Measurements from ENCODE around the gene KDM4F. TPM values are rescaled to one million over a fixed set of nuclear protein-coding genes. Genes with fewer than 3 reads are reported as not detected.

KDM4F gene
- total RNA-seq, 1 experiment from 2014 or later = not detected

DNA sequence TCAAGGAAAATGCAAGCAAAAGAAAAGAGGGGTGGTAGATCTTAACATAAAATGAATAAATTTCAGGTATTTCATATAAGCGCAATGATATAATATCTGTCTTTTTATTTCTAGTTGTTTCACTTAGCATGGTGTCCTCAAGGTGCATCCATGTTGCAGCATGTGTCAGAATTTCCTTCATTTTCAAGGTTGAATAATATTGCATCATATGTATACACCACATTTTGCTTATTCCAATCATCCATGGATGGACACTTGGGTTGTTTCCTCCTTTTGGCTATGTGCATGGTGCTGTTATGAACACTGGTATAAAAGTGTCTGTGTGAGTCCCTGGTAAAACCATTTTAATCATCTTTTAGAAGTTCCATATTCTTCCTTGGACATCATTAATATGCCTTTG lies 7.0 kb upstream of the KDM4F start:
- ATAC-seq (no peak), DNase-seq (ENCODE audit: low read depth, low spot score) (no peak)
- Histone ChIP-seq H3K4me3 (replicated peaks in 1 of 2; ENCODE audit: low read depth in 1 of 2, low read length in 2 of 2) (no peak overlapping the region), H4K20me1 (ENCODE audit: insufficient read depth) (no peaks in the 10 kb centered on the region), H3K9ac (ENCODE audit: low read length) (no peak overlapping the region), H3K27me3 (ENCODE audit: insufficient read depth, low read length) (peaks cover 16% of the 10 kb centered on the region), H3K4me2 (ENCODE audit: low read length) (no peak overlapping the region), H3K4me1 (ENCODE audit: control insufficient read depth in 1 of 2, insufficient read depth in 2 of 2, low read length in 2 of 2) (no peaks in the 10 kb centered on the region), H2AFZ (ENCODE audit: low read depth, low read length, poor library complexity, severe bottlenecking) (no peak overlapping the region), H3K36me3 (ENCODE audit: control insufficient read depth in 1 of 2, insufficient read depth in 2 of 2, low read length in 2 of 2) (no peaks in the 10 kb centered on the region), H3K9me3 (ENCODE audit: control insufficient read depth in 1 of 2, insufficient read depth in 1 of 2, low read depth in 1 of 2, low read length in 2 of 2) (no peaks in the 10 kb centered on the region), H3K79me2 (ENCODE audit: insufficient read depth, low read length) (no peaks in the 10 kb centered on the region), H3K27ac (ENCODE audit: low read depth, low read length) (no peak overlapping the region), H3K9me2 (ENCODE audit: insufficient read depth) (no peaks in the 10 kb centered on the region)
- intact Hi-C loops (cut with micrococcal nuclease) = no loop called here
- TF ChIP-seq POLR2AphosphoS5 (IDR thresholded peaks at IDR 0.05; ENCODE audit: low read depth, low read length) (no peak), ELF1 (IDR thresholded peaks at IDR 0.05; ENCODE audit: borderline replicate concordance, low read depth) (no peak), SRF (IDR thresholded peaks at IDR 0.05; ENCODE audit: low read depth) (no peak), JUND (IDR thresholded peaks at IDR 0.05) (no peak), CBX3 (IDR thresholded peaks at IDR 0.05; ENCODE audit: low read depth) (no peak), EGR1 (IDR thresholded peaks at IDR 0.05; ENCODE audit: low read depth) (no peak), TCF7L2 (IDR thresholded peaks at IDR 0.05; ENCODE audit: borderline replicate concordance, extremely low read depth, insufficient read depth, insufficient read length) (no peak)
- TF ChIP-seq, protein P1, sequence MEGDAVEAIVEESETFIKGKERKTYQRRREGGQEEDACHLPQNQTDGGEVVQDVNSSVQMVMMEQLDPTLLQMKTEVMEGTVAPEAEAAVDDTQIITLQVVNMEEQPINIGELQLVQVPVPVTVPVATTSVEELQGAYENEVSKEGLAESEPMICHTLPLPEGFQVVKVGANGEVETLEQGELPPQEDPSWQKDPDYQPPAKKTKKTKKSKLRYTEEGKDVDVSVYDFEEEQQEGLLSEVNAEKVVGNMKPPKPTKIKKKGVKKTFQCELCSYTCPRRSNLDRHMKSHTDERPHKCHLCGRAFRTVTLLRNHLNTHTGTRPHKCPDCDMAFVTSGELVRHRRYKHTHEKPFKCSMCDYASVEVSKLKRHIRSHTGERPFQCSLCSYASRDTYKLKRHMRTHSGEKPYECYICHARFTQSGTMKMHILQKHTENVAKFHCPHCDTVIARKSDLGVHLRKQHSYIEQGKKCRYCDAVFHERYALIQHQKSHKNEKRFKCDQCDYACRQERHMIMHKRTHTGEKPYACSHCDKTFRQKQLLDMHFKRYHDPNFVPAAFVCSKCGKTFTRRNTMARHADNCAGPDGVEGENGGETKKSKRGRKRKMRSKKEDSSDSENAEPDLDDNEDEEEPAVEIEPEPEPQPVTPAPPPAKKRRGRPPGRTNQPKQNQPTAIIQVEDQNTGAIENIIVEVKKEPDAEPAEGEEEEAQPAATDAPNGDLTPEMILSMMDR (IDR thresholded peaks at IDR 0.05 in 2 of 3, conservative IDR thresholded peaks at IDR 0.05 in 1 of 3; ENCODE audit: borderline replicate concordance in 1 of 3, insufficient read depth in 1 of 3, low read depth in 2 of 3, low read length in 2 of 3) = no peak
- ChIA-PET CTCF (no interaction called here), POLR2A (no interaction called here), RAD21 (ENCODE audit: low non-redundant PET in 1 of 2, low total read pairs in 2 of 2, uncharacterized antibody in 2 of 2, unreplicated experiment in 2 of 2) (no interaction called here)
- no TSS peak for BruUV-seq (replicated peaks)

DNA sequence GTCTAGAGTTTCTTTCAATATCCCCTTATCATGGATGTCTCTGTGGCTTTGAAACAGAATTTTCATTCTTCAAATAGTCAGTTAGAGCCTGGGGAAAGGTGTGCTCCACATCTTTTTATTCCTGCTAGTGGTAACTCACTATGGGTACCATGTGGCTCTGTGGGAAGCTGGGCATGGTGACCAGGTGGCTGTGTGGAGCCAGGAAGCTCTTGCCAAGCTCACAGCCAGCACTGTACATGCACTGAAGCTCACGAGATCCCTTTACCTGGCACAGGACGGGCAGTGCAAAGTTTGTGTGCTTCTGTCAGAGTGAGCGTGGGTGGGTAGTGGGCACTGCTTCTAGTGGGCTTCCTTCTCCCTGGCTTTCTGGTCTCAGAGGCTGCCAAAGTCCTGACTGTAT lies 6.3 kb upstream of the KDM4F start:
- no peak for ATAC-seq
- RAD21 ChIA-PET (ENCODE audit: low non-redundant PET in 1 of 2, low total read pairs in 2 of 2, uncharacterized antibody in 2 of 2, unreplicated experiment in 2 of 2) = no interaction called here
- Histone ChIP-seq H3K9me2 (ENCODE audit: insufficient read depth) (no peaks in the 10 kb centered on the region), H3K27ac (ENCODE audit: low read depth, low read length) (no peak overlapping the region), H3K4me1 (ENCODE audit: control insufficient read depth in 1 of 2, insufficient read depth in 2 of 2, low read length in 2 of 2) (no peaks in the 10 kb centered on the region), H3K27me3 (ENCODE audit: insufficient read depth, low read length) (peaks cover 16% of the 10 kb centered on the region), H3K9ac (ENCODE audit: low read length) (no peak overlapping the region), H3K9me3 (ENCODE audit: control insufficient read depth in 1 of 2, insufficient read depth in 1 of 2, low read depth in 1 of 2, low read length in 2 of 2) (no peaks in the 10 kb centered on the region), H2AFZ (ENCODE audit: low read depth, low read length, poor library complexity, severe bottlenecking) (no peak overlapping the region), H3K36me3 (ENCODE audit: control insufficient read depth in 1 of 2, insufficient read depth in 2 of 2, low read length in 2 of 2) (no peaks in the 10 kb centered on the region), H3K4me3 (replicated peaks in 1 of 2; ENCODE audit: low read depth in 1 of 2, low read length in 2 of 2) (no peak overlapping the region), H3K4me2 (ENCODE audit: low read length) (no peak overlapping the region), H4K20me1 (ENCODE audit: insufficient read depth) (no peaks in the 10 kb centered on the region), H3K79me2 (ENCODE audit: insufficient read depth, low read length) (no peaks in the 10 kb centered on the region)
- BruUV-seq (replicated peaks) = no TSS peak
- TF ChIP-seq SP1 (IDR thresholded peaks at IDR 0.05; ENCODE audit: low read depth) (no peak), EZH2 (IDR thresholded peaks at IDR 0.05) (no peak)
- TF ChIP-seq, protein P2, sequence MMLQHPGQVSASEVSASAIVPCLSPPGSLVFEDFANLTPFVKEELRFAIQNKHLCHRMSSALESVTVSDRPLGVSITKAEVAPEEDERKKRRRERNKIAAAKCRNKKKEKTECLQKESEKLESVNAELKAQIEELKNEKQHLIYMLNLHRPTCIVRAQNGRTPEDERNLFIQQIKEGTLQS (IDR thresholded peaks at IDR 0.05) = no peak
- no peak for DNase-seq (ENCODE audit: low read depth, low spot score)
- CTCF ChIA-PET = no interaction called here
- POLR2A ChIA-PET = no interaction called here
- intact Hi-C loops (cut with micrococcal nuclease) = no loop called here

Data from HCT116 (cell line).